HepG2 (cell line): ENCODE results near the gene LRPPRC. TPM values are rescaled to one million over a fixed set of nuclear protein-coding genes. Genes with fewer than 3 reads are reported as not detected.

Source experiments
- ATAC-seq: fragments of 200-7000 bp; cut with Tn5 transposase; 3 replicates; pipeline ENCODE4 v1.9.1; 2020; ENCODE audit warnings: mild to moderate bottlenecking, moderate library complexity
- BruUV-seq: library from RNA; stranded (reverse); fragments of 400-500 nt; replicated peaks from 2 replicates; lab custom pipeline; 2021; lab: Mats Ljungman, UMichigan
- CTCF ChIA-PET: fragments of 300-600 bp; formaldehyde crosslinking; extraction: SDS; loops from one replicate; lab custom pipeline; 2021; ENCODE audit warnings: low total read pairs, inconsistent platforms, low intra/inter-chr PET ratio; lab: Yijun Ruan, JAX
- POLR2A ChIA-PET: fragments of 350-600 bp; sonication (Branson Sonifier 250); formaldehyde crosslinking; loops from one replicate; lab custom pipeline; 2020; ENCODE audit warnings: antibody characterized with exemption, inconsistent platforms; lab: Yijun Ruan, JAX
- DNase-seq: peaks from one replicate; pipeline ENCODE4 v3.0.0-alpha.2; 2015; ENCODE audit warnings: low spot score
- FAIRE-seq: peaks from 3 replicates; lab custom pipeline; 2011; peaks lifted over from hg19 to GRCh38; lab: Jason Lieb, UNC
- H2AFZ ChIP-seq: one replicate; pipeline ENCODE4 v1.6.1; 2011; ENCODE audit warnings: low read length, inconsistent platforms
- H3K27ac ChIP-seq: fragments of 300-600 bp; 3 replicates; pipeline ENCODE4 v1.8.0; 2011; ENCODE audit warnings: mixed run types, mild to moderate bottlenecking, mixed read lengths, low read length, inconsistent platforms; ENCODE audit not compliant: insufficient read depth; ENCODE audit errors: extremely low read length
- H3K27me3 ChIP-seq, 2 experiments: fragments of 200-600 bp in 1 of 2; 2 replicates in 1 of 2; 3 replicates in 1 of 2; pipeline versions ENCODE4 v1.6.0 to v1.8.0; 2011; ENCODE audit warnings: low read length in 2 of 2, mild to moderate bottlenecking in 2 of 2, moderate library complexity in 2 of 2, inconsistent platforms in 1 of 2; ENCODE audit not compliant: insufficient read depth in 2 of 2, control insufficient read depth in 1 of 2
- H3K36me3 ChIP-seq, 2 experiments: fragments of 200-600 bp in 1 of 2; replicated peaks in 1 of 2; 2 replicates in 1 of 2; 3 replicates in 1 of 2; pipeline versions ENCODE4 v1.5.1 to v1.8.0; 2011; ENCODE audit warnings: low read length in 2 of 2, inconsistent platforms in 1 of 2; ENCODE audit not compliant: insufficient read depth in 2 of 2, control insufficient read depth in 1 of 2
- H3K4me1 ChIP-seq: 2 replicates; pipeline ENCODE4 v1.5.1; 2012; ENCODE audit warnings: low read length, inconsistent platforms; ENCODE audit not compliant: insufficient read depth
- H3K4me2 ChIP-seq: 2 replicates; pipeline ENCODE4 v1.6.0; 2011; ENCODE audit warnings: low read depth, low read length, inconsistent platforms
- H3K4me3 ChIP-seq, 3 experiments: fragments of 200-600 bp in 1 of 3; sonication (generic), shearing (Covaris generic) in 1 of 3; replicated peaks in 1 of 3; 2 replicates each; pipeline ENCODE4 v1.5.1; 2011 to 2016; ENCODE audit warnings: low read length in 3 of 3, inconsistent platforms in 2 of 3, low read depth in 2 of 3, mild to moderate bottlenecking in 2 of 3, control low read depth in 1 of 3, mixed read lengths in 1 of 3; ENCODE audit not compliant: insufficient read depth in 1 of 3
- H3K79me2 ChIP-seq: one replicate; pipeline ENCODE4 v1.6.1; 2011; ENCODE audit warnings: low read length, inconsistent platforms; ENCODE audit not compliant: insufficient read depth
- H3K9ac ChIP-seq: 2 replicates; pipeline ENCODE4 v1.6.0; 2011; ENCODE audit warnings: mild to moderate bottlenecking, low read depth, low read length, inconsistent platforms; ENCODE audit not compliant: insufficient read depth
- H3K9me3 ChIP-seq: 2 replicates; pipeline ENCODE4 v1.5.1; 2012; ENCODE audit warnings: mild to moderate bottlenecking, low read length
- H4K20me1 ChIP-seq: 2 replicates; pipeline ENCODE4 v1.6.0; 2011; ENCODE audit warnings: inconsistent platforms, mild to moderate bottlenecking, low read length, moderate library complexity; ENCODE audit not compliant: insufficient read depth
- DR1 ChIP-seq: sonication (generic); formaldehyde crosslinking; IDR thresholded peaks from 2 replicates; pipeline ENCODE4 v1.8.0; 2021; ENCODE audit warnings: mild to moderate bottlenecking, missing genetic modification reagents, inconsistent platforms
- HOXA3 ChIP-seq: sonication (generic); formaldehyde crosslinking; IDR thresholded peaks from 2 replicates; pipeline ENCODE4 v1.5.0; 2020; ENCODE audit warnings: missing genetic modification reagents
- MBD4 ChIP-seq: IDR thresholded peaks from 2 replicates; pipeline ENCODE4 v1.6.1; 2012; ENCODE audit warnings: low read length, inconsistent platforms, borderline replicate concordance
- PHF21A ChIP-seq: sonication (generic); formaldehyde crosslinking; IDR thresholded peaks from 2 replicates; pipeline ENCODE4 v1.5.0; 2020; ENCODE audit warnings: mild to moderate bottlenecking, missing genetic modification reagents
- POLR2A ChIP-seq, 2 experiments: IDR thresholded peaks; 2 replicates each; pipeline ENCODE4 v1.6.1; 2011; ENCODE audit warnings: low read depth in 2 of 2, low read length in 2 of 2, mild to moderate bottlenecking in 1 of 2, moderate library complexity in 1 of 2; ENCODE audit not compliant: insufficient read depth in 1 of 2
- POLR2AphosphoS2 ChIP-seq: IDR thresholded peaks from 2 replicates; pipeline ENCODE4 v1.6.1; 2011; ENCODE audit warnings: low read depth, low read length, improper control_type of control experiment
- RBM22 ChIP-seq: fragments of 200-400 bp; formaldehyde crosslinking; optimal IDR thresholded peaks from 2 replicates; pipeline ENCODE3; 2017; ENCODE audit warnings: mild to moderate bottlenecking, low read length, moderate library complexity
- SYNCRIP ChIP-seq: fragments of 200-400 bp; formaldehyde crosslinking; IDR thresholded peaks from 2 replicates; pipeline ENCODE4 v1.6.1; 2018; ENCODE audit warnings: mild to moderate bottlenecking, low read depth, low read length; ENCODE audit not compliant: insufficient read depth
- ZNF30 ChIP-seq: sonication (generic); formaldehyde crosslinking; IDR thresholded peaks from 2 replicates; pipeline ENCODE4 v1.5.0; 2020; ENCODE audit warnings: mild to moderate bottlenecking, missing genetic modification reagents
- ZNF746 ChIP-seq: sonication (generic); formaldehyde crosslinking; IDR thresholded peaks from 2 replicates; pipeline ENCODE4 v1.8.0; 2022; ENCODE audit warnings: mild to moderate bottlenecking, missing genetic modification reagents
- WGBS: methylation state at CpG from one replicate; pipeline ENCODE4 v1.1.6; 2017; ENCODE audit warnings: low lambda C conversion rate; 5-methylcytosine and 5-hydroxymethylcytosine counted together
- in situ Hi-C: cut with HindIII; loops from 2 replicates; pipeline ENCODE4 v1.10.0; 2017; ENCODE audit warnings: low pct_unique_long_range_greater_than_20kb; ENCODE audit not compliant: extremely low pct_ligation_motif_present
- intact Hi-C: fragments of 100-400 bp; cut with micrococcal nuclease; formaldehyde crosslinking; loops from one replicate; pipeline ENCODE4 v1.10.0; 2022; ENCODE audit not compliant: unreplicated experiment
- polyA plus RNA-seq, 8 experiments: library from polyadenylated mRNA; depleted of rRNA in 3 of 8; stranded (reverse) in 7 of 8; unstranded in 1 of 8; fragments of >200 nt; fragmentation: Illumina TruSeq in 4 of 8; extraction: Trizol in 4 of 8; gene quantifications; 2 replicates each; pipeline versions ENCODE4 v1.2.1 to v1.2.3, GENCODE V29; 2011 to 2016; ENCODE audit warnings: low read depth in 4 of 8, missing spikeins in 1 of 8, mixed read lengths in 1 of 8; ENCODE audit not compliant: insufficient read depth in 1 of 8
- total RNA-seq, 5 experiments: library from RNA; depleted of rRNA; stranded (reverse); fragments of >200 nt; fragmentation: Illumina TruSeq; extraction: Trizol; gene quantifications; 2 replicates each; pipeline ENCODE4 v1.2.3, GENCODE V29; 2016; ENCODE audit warnings: low read depth in 1 of 5
- TF ChIP-seq, protein P1 (sequence below): sonication (generic); formaldehyde crosslinking; conservative IDR thresholded peaks from 2 replicates; pipeline ENCODE4 v1.4.0; 2020; ENCODE audit warnings: missing genetic modification reagents
- TF ChIP-seq, protein P2 (sequence below): IDR thresholded peaks from 2 replicates; pipeline ENCODE4 v1.6.1; 2016; ENCODE audit warnings: control low read depth

Gene LRPPRC
- total and polyA plus RNA-seq, 2 of the 13 experiments (the other 11 are each of a cell fraction or from before 2014, with no cell fraction given) = 117 to 167 TPM

DNA sequence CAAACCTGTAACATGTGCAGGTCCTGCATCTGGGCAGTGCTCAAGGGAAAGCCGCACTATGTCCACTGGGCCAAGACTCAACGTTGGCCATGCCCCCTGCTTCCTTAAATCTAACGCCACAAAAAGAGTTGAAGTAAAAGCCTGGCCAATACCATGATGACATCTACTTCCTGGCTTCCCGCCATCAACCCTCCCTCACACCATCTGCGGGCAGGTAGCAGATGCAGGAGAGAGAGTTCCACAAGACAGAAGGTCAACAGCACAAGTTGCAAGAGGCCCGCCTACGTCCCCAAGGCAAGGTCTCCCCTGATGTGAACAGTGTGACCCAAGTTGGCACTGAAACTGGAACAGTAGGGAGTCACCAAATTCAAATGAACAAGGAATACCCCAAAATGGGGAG lies 108.6 kb downstream of the LRPPRC start:
- Histone ChIP-seq H2AFZ (no peak overlapping the region), H3K36me3 (peaks cover 23 to 57% of the 10 kb centered on the region in 2 experiments), H4K20me1 (no peaks in the 10 kb centered on the region), H3K4me3 (no peak overlapping the region), H3K79me2 (no peaks in the 10 kb centered on the region), H3K4me1 (peaks cover 37% of the 10 kb centered on the region), H3K9me3 (no peaks in the 10 kb centered on the region), H3K27ac (no peak overlapping the region), H3K9ac (no peak overlapping the region)
- DNase-seq (no peak), ATAC-seq (no peak), FAIRE-seq (no peak)
- WGBS = 93% methylated on average over 7 of the region's 7 CpGs
- in situ Hi-C loops (no loop called here), intact Hi-C loops (no loop called here)
- BruUV-seq = no TSS peak
- no peak for TF ChIP-seq DR1 (CRISPR knock-in tag)
- 0 out of 2 replicates have a peak, but pooled peaks have one; percentile 40 for TF ChIP-seq POLR2AphosphoS2
- TF ChIP-seq RBM22 = peak; percentile 78
- no peak for TF ChIP-seq PHF21A (CRISPR knock-in tag)
- TF ChIP-seq, all 625 proteins: peak for 2
- ChIA-PET CTCF (no interaction called here), POLR2A (no interaction called here)
- Histone ChIP-seq H3K4me2 (no peak overlapping the region), H3K27me3 (no peaks in the 10 kb centered on the region)

DNA sequence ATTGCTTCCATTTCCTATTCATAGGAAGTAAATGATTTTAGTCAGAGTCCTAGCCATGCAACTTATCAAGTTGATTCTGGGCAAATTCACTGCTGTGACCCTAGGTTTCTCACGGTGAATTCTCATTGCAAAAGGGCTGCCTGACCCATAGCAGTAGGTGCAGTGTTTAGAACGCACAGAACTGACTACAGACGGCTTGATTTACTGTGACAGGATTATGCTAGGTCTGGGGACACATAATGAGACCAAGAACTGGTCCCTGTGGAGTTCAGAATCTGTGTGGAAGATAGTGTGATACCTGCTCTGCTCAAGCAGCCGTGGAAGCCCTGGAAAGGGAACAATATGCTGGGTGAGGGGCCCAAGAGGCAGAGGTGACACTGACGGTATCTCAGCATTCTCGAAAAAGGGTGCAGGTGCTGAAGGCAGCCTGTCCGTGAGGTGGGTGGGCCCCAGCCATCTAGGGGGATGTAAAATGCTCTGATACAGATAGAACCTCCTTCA lies 110.6 kb downstream of the LRPPRC start:
- no peak for DNase-seq
- POLR2A ChIA-PET = interaction anchor here (1.4 kb wide), 1 partner anchor 43 kb away, joined by 3 read pairs; no protein-coding TSS in a partner anchor
- 66% methylated on average over 7 of the region's 7 CpGs for WGBS
- Histone ChIP-seq H4K20me1 (no peaks in the 10 kb centered on the region), H3K36me3 (peaks cover 12 to 37% of the 10 kb centered on the region in 2 experiments), H3K9me3 (no peaks in the 10 kb centered on the region), H3K4me3 (no peak overlapping the region), H3K4me1 (peaks cover 54% of the 10 kb centered on the region), H3K4me2 (peak overlapping the region; percentile 18; the same call in 1 of the 2 replicates), H2AFZ (no peak overlapping the region), H3K9ac (no peak overlapping the region), H3K79me2 (no peaks in the 10 kb centered on the region), H3K27ac (peak overlapping the region; percentile 25), H3K27me3 (no peaks in the 10 kb centered on the region)
- FAIRE-seq = no peak
- in situ Hi-C loops = no loop called here
- CTCF ChIA-PET = no interaction called here
- no TSS peak for BruUV-seq
- intact Hi-C loops = no loop called here
- ATAC-seq = no peak
- TF ChIP-seq HOXA3 (CRISPR knock-in tag) (no peak), SYNCRIP (no peak), ZNF746 (CRISPR knock-in tag) (no peak), ZNF30 (CRISPR knock-in tag) (no peak), POLR2A (IDR thresholded peaks at IDR 0.05; ENCODE audit: insufficient read depth in 1 of 2, low read depth in 2 of 2, low read length in 2 of 2) (peak in 1 of 2 experiments; percentile 42; a peak in 2 of 4 replicates), MBD4 (0 out of 2 replicates have a peak, but pooled peaks have one; percentile 8)
- TF ChIP-seq, protein P1, sequence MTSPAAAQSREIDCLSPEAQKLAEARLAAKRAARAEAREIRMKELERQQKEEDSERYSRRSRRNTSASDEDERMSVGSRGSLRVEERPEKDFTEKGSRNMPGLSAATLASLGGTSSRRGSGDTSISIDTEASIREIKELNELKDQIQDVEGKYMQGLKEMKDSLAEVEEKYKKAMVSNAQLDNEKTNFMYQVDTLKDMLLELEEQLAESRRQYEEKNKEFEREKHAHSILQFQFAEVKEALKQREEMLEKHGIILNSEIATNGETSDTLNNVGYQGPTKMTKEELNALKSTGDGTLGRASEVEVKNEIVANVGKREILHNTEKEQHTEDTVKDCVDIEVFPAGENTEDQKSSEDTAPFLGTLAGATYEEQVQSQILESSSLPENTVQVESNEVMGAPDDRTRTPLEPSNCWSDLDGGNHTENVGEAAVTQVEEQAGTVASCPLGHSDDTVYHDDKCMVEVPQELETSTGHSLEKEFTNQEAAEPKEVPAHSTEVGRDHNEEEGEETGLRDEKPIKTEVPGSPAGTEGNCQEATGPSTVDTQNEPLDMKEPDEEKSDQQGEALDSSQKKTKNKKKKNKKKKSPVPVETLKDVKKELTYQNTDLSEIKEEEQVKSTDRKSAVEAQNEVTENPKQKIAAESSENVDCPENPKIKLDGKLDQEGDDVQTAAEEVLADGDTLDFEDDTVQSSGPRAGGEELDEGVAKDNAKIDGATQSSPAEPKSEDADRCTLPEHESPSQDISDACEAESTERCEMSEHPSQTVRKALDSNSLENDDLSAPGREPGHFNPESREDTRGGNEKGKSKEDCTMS (CRISPR knock-in tag) = no peak
- TF ChIP-seq, protein P2, sequence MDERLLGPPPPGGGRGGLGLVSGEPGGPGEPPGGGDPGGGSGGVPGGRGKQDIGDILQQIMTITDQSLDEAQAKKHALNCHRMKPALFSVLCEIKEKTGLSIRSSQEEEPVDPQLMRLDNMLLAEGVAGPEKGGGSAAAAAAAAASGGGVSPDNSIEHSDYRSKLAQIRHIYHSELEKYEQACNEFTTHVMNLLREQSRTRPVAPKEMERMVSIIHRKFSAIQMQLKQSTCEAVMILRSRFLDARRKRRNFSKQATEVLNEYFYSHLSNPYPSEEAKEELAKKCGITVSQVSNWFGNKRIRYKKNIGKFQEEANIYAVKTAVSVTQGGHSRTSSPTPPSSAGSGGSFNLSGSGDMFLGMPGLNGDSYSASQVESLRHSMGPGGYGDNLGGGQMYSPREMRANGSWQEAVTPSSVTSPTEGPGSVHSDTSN (CRISPR knock-in tag) = no peak
